ENCODE results near the gene GUCD1.

GRCh38 chr22:24496234-24496633, 58.7 kb downstream of the GUCD1 start:
- no peak for TF ChIP-seq CTCF (CRISPR knock-in tag; IDR thresholded peaks at IDR 0.05)
- no peak for TF ChIP-seq PATZ1 (CRISPR knock-in tag; IDR thresholded peaks at IDR 0.05)
- TF ChIP-seq IKZF5 (CRISPR knock-in tag; IDR thresholded peaks at IDR 0.05) = no peak
- TF ChIP-seq E2F5 (CRISPR knock-in tag; conservative IDR thresholded peaks at IDR 0.05) = no peak
- TF ChIP-seq FOXK2 (IDR thresholded peaks at IDR 0.05) = no peak
- no peak for TF ChIP-seq ZNF446 (CRISPR knock-in tag; IDR thresholded peaks at IDR 0.05)
- no peak for TF ChIP-seq TCF7 (IDR thresholded peaks at IDR 0.05; ENCODE audit: low read depth)
- TF ChIP-seq ZNF609 (CRISPR knock-in tag; IDR thresholded peaks at IDR 0.05; ENCODE audit: borderline replicate concordance) = no peak
- TF ChIP-seq ZNF431 (CRISPR knock-in tag; IDR thresholded peaks at IDR 0.05; ENCODE audit: borderline replicate concordance, low read depth) = no peak
